ENCODE results near the gene CDK13.
"Not testable (repeated sequence)": the region's sequence is repeated elsewhere in the genome, so short reads cannot be mapped to it uniquely, and the experiment has no call there.

GRCh38 chr7:39915847-39916246, 34.2 kb upstream of the CDK13 start:
- not testable (repeated sequence) for TF ChIP-seq CTCF (IDR thresholded peaks at IDR 0.05; ENCODE audit: insufficient read depth, low read depth, low read length); EZH2 (IDR thresholded peaks at IDR 0.05; ENCODE audit: insufficient read depth, low read length)

Data from astrocyte (in vitro differentiated cells and primary cell).